ENCODE data around the gene PNKD. TPM values are rescaled to one million over a fixed set of nuclear protein-coding genes. Genes with fewer than 3 reads are reported as not detected.

PNKD gene
- total and polyA plus RNA-seq, 10 of the 15 experiments (the other 5 are each of a cell fraction or from before 2014, with no cell fraction given) = 27.2 to 106 (median 61.3) TPM

DNA sequence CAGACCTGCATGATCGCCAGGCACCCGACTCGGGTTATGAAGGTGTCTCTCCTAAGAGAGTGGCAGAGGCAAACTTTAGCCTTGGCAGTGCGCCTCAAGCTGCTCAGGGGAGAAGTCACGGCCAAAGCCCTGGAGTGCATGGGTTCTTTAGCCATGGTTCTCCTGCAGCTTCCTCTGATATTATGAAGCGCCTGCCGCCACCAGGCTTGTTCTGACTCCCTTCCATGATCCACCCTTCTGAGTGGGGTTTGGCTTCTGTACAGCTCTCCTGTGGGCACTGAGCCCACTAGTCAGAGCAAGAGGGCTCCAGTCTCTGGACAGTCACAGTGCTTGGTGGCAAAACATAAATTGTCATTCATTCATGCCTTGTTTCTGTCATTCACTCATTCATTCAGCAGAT lies 47.9 kb downstream of the PNKD start (continued):
- TF ChIP-seq, protein P1, sequence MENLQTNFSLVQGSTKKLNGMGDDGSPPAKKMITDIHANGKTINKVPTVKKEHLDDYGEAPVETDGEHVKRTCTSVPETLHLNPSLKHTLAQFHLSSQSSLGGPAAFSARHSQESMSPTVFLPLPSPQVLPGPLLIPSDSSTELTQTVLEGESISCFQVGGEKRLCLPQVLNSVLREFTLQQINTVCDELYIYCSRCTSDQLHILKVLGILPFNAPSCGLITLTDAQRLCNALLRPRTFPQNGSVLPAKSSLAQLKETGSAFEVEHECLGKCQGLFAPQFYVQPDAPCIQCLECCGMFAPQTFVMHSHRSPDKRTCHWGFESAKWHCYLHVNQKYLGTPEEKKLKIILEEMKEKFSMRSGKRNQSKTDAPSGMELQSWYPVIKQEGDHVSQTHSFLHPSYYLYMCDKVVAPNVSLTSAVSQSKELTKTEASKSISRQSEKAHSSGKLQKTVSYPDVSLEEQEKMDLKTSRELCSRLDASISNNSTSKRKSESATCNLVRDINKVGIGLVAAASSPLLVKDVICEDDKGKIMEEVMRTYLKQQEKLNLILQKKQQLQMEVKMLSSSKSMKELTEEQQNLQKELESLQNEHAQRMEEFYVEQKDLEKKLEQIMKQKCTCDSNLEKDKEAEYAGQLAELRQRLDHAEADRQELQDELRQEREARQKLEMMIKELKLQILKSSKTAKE (IDR thresholded peaks at IDR 0.05; ENCODE audit: low read depth, poor library complexity, severe bottlenecking) = no peak

DNA sequence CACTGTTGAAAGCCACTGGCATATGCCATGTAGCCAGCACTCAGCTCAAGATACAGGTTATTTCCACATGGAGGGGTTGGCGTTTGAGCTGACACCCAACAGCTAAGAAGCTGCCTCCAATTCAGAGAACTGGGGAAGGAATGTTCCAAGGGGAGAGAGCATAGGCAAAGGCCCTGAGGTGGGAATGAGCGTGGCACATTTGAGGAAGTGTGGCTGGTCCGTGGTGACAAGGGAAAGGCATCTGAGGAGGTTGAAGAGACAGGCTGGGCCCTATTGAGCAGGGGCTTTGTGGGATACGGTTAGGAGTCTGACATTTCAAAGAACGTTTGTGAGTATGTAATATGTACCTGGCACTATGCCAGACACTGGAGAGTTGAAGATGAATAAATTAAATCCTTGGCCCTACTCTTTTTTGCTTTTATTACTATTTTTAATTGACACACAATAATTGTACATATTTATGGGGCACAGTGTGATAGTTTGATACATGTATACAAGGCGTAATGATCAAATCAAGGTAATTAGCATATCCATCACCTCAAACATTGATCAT lies 49.6 kb downstream of the PNKD start:
- CTCF ChIA-PET = interaction anchor here (0.7 to 1.2 kb wide), 2 partner anchors 36 to 104 kb away, joined by 3 to 7 read pairs; partner anchors contain the start of gene CATIP
- in situ Hi-C loops (cut with MboI) = no loop called here
- SMC1A ChIA-PET (ENCODE audit: uncharacterized antibody, unreplicated experiment) = interaction anchor here (0.7 to 1.8 kb wide), 4 partner anchors 10 to 77 kb away, joined by 3 to 10 read pairs (median 4); no protein-coding TSS in a partner anchor
- no peaks in the 10 kb centered on the region for H3K27me3 ChIP-seq (replicated peaks in 1 of 2; ENCODE audit: control insufficient read depth in 2 of 2, insufficient read depth in 2 of 2, low read length in 1 of 2)
- no TSS peak for BruUV-seq (replicated peaks)
- H3K79me2 ChIP-seq (ENCODE audit: control insufficient read depth, insufficient read depth, low read length) = no peaks in the 10 kb centered on the region; the same call in 1 of the 2 replicates
- WGBS (ENCODE audit: insufficient coverage, insufficient replicate concordance, low lambda C conversion rate, missing lambda C conversion rate) = 45% methylated on average over 6 of the region's 6 CpGs
- no peak for ATAC-seq
- intact Hi-C loops (cut with micrococcal nuclease; ENCODE audit: unreplicated experiment) = loop anchor here (5.0 kb wide), 1 partner anchor 37 kb away; the partner anchor contains the start of gene CATIP
- H3K9ac ChIP-seq (ENCODE audit: control insufficient read depth, insufficient read depth, low read length) = no peak overlapping the region
- RAD21 ChIA-PET (ENCODE audit: unreplicated experiment) = interaction anchor here (1.0 kb wide), 1 partner anchor 30 kb away, joined by 4 read pairs; no protein-coding TSS in a partner anchor
- TF ChIP-seq, protein P2, sequence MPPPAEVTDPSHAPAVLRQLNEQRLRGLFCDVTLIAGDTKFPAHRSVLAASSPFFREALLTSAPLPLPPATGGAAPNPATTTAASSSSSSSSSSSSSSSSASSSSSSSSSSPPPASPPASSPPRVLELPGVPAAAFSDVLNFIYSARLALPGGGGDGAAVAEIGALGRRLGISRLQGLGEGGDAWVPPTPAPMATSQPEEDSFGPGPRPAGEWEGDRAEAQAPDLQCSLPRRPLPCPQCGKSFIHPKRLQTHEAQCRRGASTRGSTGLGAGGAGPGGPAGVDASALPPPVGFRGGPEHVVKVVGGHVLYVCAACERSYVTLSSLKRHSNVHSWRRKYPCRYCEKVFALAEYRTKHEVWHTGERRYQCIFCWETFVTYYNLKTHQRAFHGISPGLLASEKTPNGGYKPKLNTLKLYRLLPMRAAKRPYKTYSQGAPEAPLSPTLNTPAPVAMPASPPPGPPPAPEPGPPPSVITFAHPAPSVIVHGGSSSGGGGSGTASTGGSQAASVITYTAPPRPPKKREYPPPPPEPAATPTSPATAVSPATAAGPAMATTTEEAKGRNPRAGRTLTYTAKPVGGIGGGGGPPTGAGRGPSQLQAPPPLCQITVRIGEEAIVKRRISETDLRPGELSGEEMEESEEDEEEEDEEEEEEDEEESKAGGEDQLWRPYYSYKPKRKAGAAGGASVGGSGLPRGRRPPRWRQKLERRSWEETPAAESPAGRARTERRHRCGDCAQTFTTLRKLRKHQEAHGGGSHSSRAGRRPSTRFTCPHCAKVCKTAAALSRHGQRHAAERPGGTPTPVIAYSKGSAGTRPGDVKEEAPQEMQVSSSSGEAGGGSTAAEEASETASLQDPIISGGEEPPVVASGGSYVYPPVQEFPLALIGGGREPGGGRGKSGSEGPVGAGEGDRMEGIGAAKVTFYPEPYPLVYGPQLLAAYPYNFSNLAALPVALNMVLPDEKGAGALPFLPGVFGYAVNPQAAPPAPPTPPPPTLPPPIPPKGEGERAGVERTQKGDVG (CRISPR knock-in tag; IDR thresholded peaks at IDR 0.05) = no peak
- TF ChIP-seq SMAD5 (IDR thresholded peaks at IDR 0.05; ENCODE audit: low read depth) (no peak), ETV6 (conservative IDR thresholded peaks at IDR 0.05 in 1 of 2, IDR thresholded peaks at IDR 0.05 in 1 of 2; ENCODE audit: borderline replicate concordance in 1 of 2, low read depth in 1 of 2) (no peak), DPF2 (IDR thresholded peaks at IDR 0.05) (no peak), MTA3 (IDR thresholded peaks at IDR 0.05; ENCODE audit: borderline replicate concordance, low read length) (no peak), MYB (IDR thresholded peaks at IDR 0.05; ENCODE audit: borderline replicate concordance, low read depth, low read length) (no peak)
- no peak overlapping the region for H3K4me2 ChIP-seq (ENCODE audit: control insufficient read depth, insufficient read depth)
- no peak for FAIRE-seq
- H4K20me1 ChIP-seq (ENCODE audit: control insufficient read depth, insufficient read depth) = no peaks in the 10 kb centered on the region
- POLR2A ChIA-PET = interaction anchor here (0.7 to 1.7 kb wide), 3 partner anchors 10 to 16 kb away, joined by 4 to 10 read pairs (median 5); no protein-coding TSS in a partner anchor
- H2AFZ ChIP-seq (ENCODE audit: control insufficient read depth, low read depth, low read length) = no peak overlapping the region
- no peak overlapping the region for H3K27ac ChIP-seq (ENCODE audit: control insufficient read depth, insufficient read depth)
- H3K4me1 ChIP-seq (ENCODE audit: control insufficient read depth, insufficient read depth, low read length) = peaks cover 9% of the 10 kb centered on the region
- H3K9me3 ChIP-seq (replicated peaks; ENCODE audit: control insufficient read depth, insufficient read depth, low read length) = no peaks in the 10 kb centered on the region
- H3K36me3 ChIP-seq (ENCODE audit: control insufficient read depth in 2 of 2, insufficient read depth in 2 of 2, low read length in 1 of 2) = no peaks in the 10 kb centered on the region
- no peak overlapping the region for H3K4me3 ChIP-seq
- no peak for DNase-seq (ENCODE audit: low read depth, low spot score)
